A549 treated with Hydrocortisone at 1 μM for 4 hours (cell line): Measurements from ENCODE around the gene ELOVL2. TPM values are rescaled to one million over a fixed set of nuclear protein-coding genes. Genes with fewer than 3 reads are reported as not detected.

ENCODE experiments used
- total RNA-seq: library from RNA; stranded (reverse); fragments of 200-300 nt; extraction: Qiagen RNA extraction; gene quantifications from 5 replicates; pipeline ENCODE4 v1.2.3, GENCODE V29; 2022

Gene ELOVL2, protein sequence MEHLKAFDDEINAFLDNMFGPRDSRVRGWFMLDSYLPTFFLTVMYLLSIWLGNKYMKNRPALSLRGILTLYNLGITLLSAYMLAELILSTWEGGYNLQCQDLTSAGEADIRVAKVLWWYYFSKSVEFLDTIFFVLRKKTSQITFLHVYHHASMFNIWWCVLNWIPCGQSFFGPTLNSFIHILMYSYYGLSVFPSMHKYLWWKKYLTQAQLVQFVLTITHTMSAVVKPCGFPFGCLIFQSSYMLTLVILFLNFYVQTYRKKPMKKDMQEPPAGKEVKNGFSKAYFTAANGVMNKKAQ
- 5.3 to 6.9 TPM (median 6.5 TPM) in 5 replicates for total RNA-seq

DNA sequence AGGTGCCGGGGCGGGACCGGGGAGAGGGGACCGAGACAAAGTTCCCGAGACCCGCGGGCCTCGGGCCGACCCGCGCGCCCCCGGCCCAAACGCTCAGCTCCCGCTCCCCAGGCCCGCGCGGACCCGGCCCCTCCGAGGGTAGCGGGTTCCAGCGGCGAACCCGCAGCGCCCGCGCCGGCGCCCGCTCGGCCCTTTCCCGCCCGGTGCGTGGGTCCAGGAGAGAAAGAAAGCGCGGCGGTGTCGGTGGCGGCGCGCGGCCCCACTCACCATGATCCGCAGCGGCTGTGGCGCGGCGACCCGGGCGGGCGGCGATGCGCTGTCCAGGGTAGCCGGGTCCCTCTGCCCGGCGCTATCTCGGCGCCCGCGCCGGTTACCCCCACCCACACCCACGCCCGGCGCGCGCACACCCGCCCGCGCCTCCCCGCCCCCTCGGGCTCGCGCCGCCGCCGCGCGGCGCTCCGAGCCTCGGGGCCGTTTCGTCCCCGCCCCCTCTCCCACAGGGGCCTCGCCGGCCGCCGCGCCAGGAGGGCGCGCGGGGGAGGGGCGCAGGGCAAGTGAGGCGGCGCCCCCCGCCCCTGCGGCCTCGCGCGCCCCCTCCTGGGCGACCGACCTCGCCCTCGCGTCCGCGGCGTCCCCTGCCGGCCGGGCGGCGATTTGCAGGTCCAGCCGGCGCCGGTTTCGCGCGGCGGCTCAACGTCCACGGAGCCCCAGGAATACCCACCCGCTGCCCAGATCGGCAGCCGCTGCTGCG is at the start of gene ELOVL2:
Gene ELOVL2 (minus strand): TSS at position 345 of the 751 bp plus-strand sequence. CDS start 75 bp downstream, at position 270.

Other genes with a start within 250 kb of the ELOVL2 start
- gene MAK, start 205.8 kb downstream of the ELOVL2 start, total RNA-seq, result 0.09 to 0.21 TPM (median 0.13 TPM) in 5 replicates
- 0.03 TPM in 1 of 5 replicates, not detected in the others for gene GCM2, start 162.3 kb downstream of the ELOVL2 start, total RNA-seq
- 1.3 to 4.0 TPM (median 2.4 TPM) in 5 replicates for gene SYCP2L, start 157.3 kb downstream of the ELOVL2 start, total RNA-seq
- gene SMIM13, start 49.5 kb upstream of the ELOVL2 start, total RNA-seq, result 12.7 to 17.0 TPM (median 15.7 TPM) in 5 replicates
- not detected in 5 replicates for gene ERVFRD-1, start 67.4 kb upstream of the ELOVL2 start, total RNA-seq
- gene NEDD9, start 188.4 kb upstream of the ELOVL2 start, total RNA-seq, result 36.2 to 57.2 TPM (median 53.1 TPM) in 5 replicates